GM12878 (cell line): ENCODE measurements around the gene LIPG. TPM values are rescaled to one million over a fixed set of nuclear protein-coding genes. Genes with fewer than 3 reads are reported as not detected.

Source experiments
- ATAC-seq: fragments of 200-7000 bp; cut with Tn5 transposase; 3 replicates; pipeline ENCODE4 v1.9.1; 2020; ENCODE audit warnings: mild to moderate bottlenecking, moderate library complexity
- BruUV-seq: library from RNA; stranded (reverse); fragments of 400-500 nt; replicated peaks from 2 replicates; lab custom pipeline; 2021; lab: Mats Ljungman, UMichigan
- CTCF ChIA-PET: fragments of 300-600 bp; sonication (Branson Sonifier 250); formaldehyde crosslinking; extraction: SDS; loops from one replicate; lab custom pipeline; 2021; ENCODE audit warnings: inconsistent platforms; lab: Yijun Ruan, JAX
- POLR2A ChIA-PET: fragments of 350-600 bp; formaldehyde crosslinking; extraction: SDS; loops from one replicate; lab custom pipeline; 2021; ENCODE audit warnings: inconsistent platforms; lab: Charles Lee
- RAD21 ChIA-PET: fragments of 300-600 bp; sonication (Branson Sonifier 250); formaldehyde crosslinking; loops from one replicate; lab custom pipeline; 2023; ENCODE audit warnings: antibody characterized with exemption; ENCODE audit not compliant: unreplicated experiment; lab: Charles Lee
- SMC1A ChIA-PET: fragments of 300-600 bp; sonication (Branson Sonifier 250); formaldehyde crosslinking; loops from one replicate; lab custom pipeline; 2023; ENCODE audit not compliant: unreplicated experiment, uncharacterized antibody; lab: Charles Lee
- DNase-seq: peaks from one replicate; pipeline ENCODE4 v3.0.0-alpha.2; 2011; ENCODE audit warnings: low read depth, low spot score
- FAIRE-seq: peaks from 3 replicates; lab custom pipeline; 2011; peaks lifted over from hg19 to GRCh38; lab: Jason Lieb, UNC
- H2AFZ ChIP-seq: 2 replicates; pipeline ENCODE4 v1.6.0; 2011; ENCODE audit warnings: low read depth, low read length, control low read depth; ENCODE audit not compliant: control insufficient read depth
- H3K27ac ChIP-seq: 2 replicates; pipeline ENCODE4 v1.5.1; 2011; ENCODE audit warnings: control low read depth; ENCODE audit not compliant: control insufficient read depth, insufficient read depth
- H3K27me3 ChIP-seq, 2 experiments: replicated peaks in 1 of 2; 2 replicates each; pipeline versions ENCODE4 v1.6.0 to v1.6.1; 2011; ENCODE audit warnings: low read length in 1 of 2; ENCODE audit not compliant: control insufficient read depth in 2 of 2, insufficient read depth in 2 of 2
- H3K36me3 ChIP-seq, 2 experiments: 2 replicates each; pipeline ENCODE4 v1.5.1; 2011; ENCODE audit warnings: low read length in 1 of 2; ENCODE audit not compliant: control insufficient read depth in 2 of 2, insufficient read depth in 2 of 2
- H3K4me1 ChIP-seq: 2 replicates; pipeline ENCODE4 v1.6.1; 2011; ENCODE audit warnings: mild to moderate bottlenecking, low read length, moderate library complexity, mixed read lengths; ENCODE audit not compliant: control insufficient read depth, insufficient read depth
- H3K4me2 ChIP-seq: 2 replicates; pipeline ENCODE4 v1.6.0; 2011; ENCODE audit warnings: control low read depth; ENCODE audit not compliant: control insufficient read depth, insufficient read depth
- H3K4me3 ChIP-seq: fragments of 200-600 bp; sonication (generic); 2 replicates; pipeline ENCODE4 v1.5.1; 2016
- H3K79me2 ChIP-seq: 2 replicates; pipeline ENCODE4 v1.6.0; 2011; ENCODE audit warnings: low read length; ENCODE audit not compliant: control insufficient read depth, insufficient read depth
- H3K9ac ChIP-seq: 2 replicates; pipeline ENCODE4 v1.8.0; 2011; ENCODE audit warnings: low read length, control low read depth, mixed read lengths; ENCODE audit not compliant: control insufficient read depth, insufficient read depth
- H3K9me3 ChIP-seq: replicated peaks from 3 replicates; pipeline ENCODE4 v1.5.1; 2011; ENCODE audit warnings: mild to moderate bottlenecking, low read length; ENCODE audit not compliant: control insufficient read depth, insufficient read depth
- H4K20me1 ChIP-seq: 2 replicates; pipeline ENCODE4 v1.6.0; 2011; ENCODE audit not compliant: control insufficient read depth, insufficient read depth
- ASH2L ChIP-seq: fragments of 300-600, 200-600 bp; sonication (generic); IDR thresholded peaks from 2 replicates; pipeline ENCODE4 v1.6.1; 2017; ENCODE audit warnings: low read depth, mild to moderate bottlenecking, borderline replicate concordance
- BRCA1 ChIP-seq: IDR thresholded peaks from 2 replicates; pipeline ENCODE4 v1.6.1; 2011; ENCODE audit warnings: low read depth, low read length, improper control_type of control experiment
- EED ChIP-seq: sonication (generic); IDR thresholded peaks from 2 replicates; pipeline ENCODE4 v1.6.1; 2016; ENCODE audit warnings: antibody characterized with exemption, low read depth
- GATAD2B ChIP-seq: fragments of 450-650 bp; conservative IDR thresholded peaks from 2 replicates; pipeline ENCODE4 v1.6.1; 2017; ENCODE audit warnings: low read depth, mild to moderate bottlenecking, moderate library complexity
- NFXL1 ChIP-seq: fragments of 450-650 bp; IDR thresholded peaks from 2 replicates; pipeline ENCODE4 v1.6.1; 2017; ENCODE audit warnings: antibody characterized with exemption, mild to moderate bottlenecking, borderline replicate concordance
- POLR2AphosphoS5 ChIP-seq: IDR thresholded peaks from 2 replicates; pipeline ENCODE4 v1.6.1; 2011; ENCODE audit warnings: mild to moderate bottlenecking, low read length, inconsistent platforms
- RUNX3 ChIP-seq: IDR thresholded peaks from 2 replicates; pipeline ENCODE4 v1.6.1; 2012; ENCODE audit warnings: low read length, inconsistent platforms
- ZNF207 ChIP-seq: fragments of 450-650 bp; IDR thresholded peaks from 2 replicates; pipeline ENCODE4 v1.6.1; 2014; ENCODE audit warnings: antibody characterized with exemption, mild to moderate bottlenecking, borderline replicate concordance
- WGBS: methylation state at CpG from one replicate; pipeline ENCODE4 v1.1.6; 2016; ENCODE audit warnings: low lambda C conversion rate; ENCODE audit not compliant: insufficient replicate concordance, insufficient coverage; ENCODE audit errors: missing lambda C conversion rate; 5-methylcytosine and 5-hydroxymethylcytosine counted together
- in situ Hi-C: fragments of 300-500 bp; cut with MboI; formaldehyde crosslinking; loops from 9 replicates; pipeline ENCODE4 v1.14.3; 2018; ENCODE audit warnings: mixed read lengths
- intact Hi-C: fragments of 100-400 bp; cut with micrococcal nuclease; formaldehyde crosslinking; loops from one replicate; pipeline ENCODE4 v1.14.2; 2022; ENCODE audit not compliant: unreplicated experiment
- polyA plus RNA-seq, 11 experiments: library from polyadenylated mRNA; depleted of rRNA in 4 of 11; unstranded in 6 of 11; stranded (reverse) in 5 of 11; fragments of >200 nt; fragmentation: Nextera tagmentation in 4 of 11; fragmentation: Illumina TruSeq in 1 of 11; extraction: Ambion mirVana in 4 of 11; extraction: Trizol in 1 of 11; gene quantifications; 1 replicate in 1 of 11; 2 replicates in 10 of 11; pipeline versions ENCODE4 v1.2.1 to v1.2.3, GENCODE V29; 2011 to 2016; ENCODE audit warnings: inconsistent platforms in 2 of 11, missing spikeins in 2 of 11, low read depth in 1 of 11
- total RNA-seq, 4 experiments: library from RNA; depleted of rRNA in 3 of 4; stranded (reverse); fragments of >200 nt in 3 of 4; fragmentation: Illumina TruSeq in 1 of 4; extraction: Trizol in 1 of 4; gene quantifications; 2 replicates each; pipeline versions ENCODE4 v1.2.1 to v1.2.3, GENCODE V29; 2013 to 2021
- TF ChIP-seq, protein P1 (sequence below): fragments of 450-650 bp; formaldehyde crosslinking; IDR thresholded peaks from 2 replicates; pipeline ENCODE4 v1.4.0; 2020; ENCODE audit warnings: mild to moderate bottlenecking, moderate library complexity

Gene LIPG
- total and polyA plus RNA-seq, 10 of the 15 experiments (the other 5 are each of a cell fraction or from before 2014, with no cell fraction given) = 0.04 to 0.55 (median 0.18) TPM; not detected in 1

DNA sequence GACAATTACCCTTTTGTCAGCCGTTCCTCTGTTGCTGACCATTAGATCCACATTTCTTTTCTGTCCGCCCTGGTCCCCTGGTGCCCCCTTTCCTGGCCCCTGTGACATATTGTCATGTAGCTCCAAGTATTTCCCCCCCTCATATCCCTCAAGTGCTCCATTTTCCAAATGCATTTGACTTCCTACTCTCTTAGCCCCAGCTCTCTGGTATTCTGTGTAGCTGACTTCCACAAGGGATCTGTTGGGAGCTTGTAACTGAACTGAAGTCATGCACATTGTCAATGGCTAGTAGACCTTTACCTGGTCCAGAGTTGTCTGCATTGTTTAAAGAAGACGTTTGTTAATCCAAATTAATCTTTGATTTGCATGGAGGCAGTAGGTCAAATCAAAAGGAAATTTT, 34.8 kb downstream of the LIPG start:
- no peak for DNase-seq
- no peak overlapping the region for H3K4me3 ChIP-seq
- H4K20me1 ChIP-seq = no peaks in the 10 kb centered on the region
- H3K9me3 ChIP-seq = no peaks in the 10 kb centered on the region
- no peaks in the 10 kb centered on the region for H3K4me1 ChIP-seq
- no peak for ATAC-seq
- CTCF ChIA-PET = no interaction called here
- SMC1A ChIA-PET = no interaction called here
- no peaks in the 10 kb centered on the region for H3K79me2 ChIP-seq
- 20% methylated on average over 3 of the region's 3 CpGs for WGBS
- RAD21 ChIA-PET = no interaction called here
- intact Hi-C loops = no loop called here
- no peak overlapping the region for H2AFZ ChIP-seq
- FAIRE-seq = no peak
- H3K27ac ChIP-seq = no peak overlapping the region
- TF ChIP-seq ZNF207 (no peak), NFXL1 (no peak), GATAD2B (no peak), RUNX3 (no peak), EED (no peak), ASH2L (no peak), BRCA1 (no peak), POLR2AphosphoS5 (no peak)
- TF ChIP-seq, protein P1, sequence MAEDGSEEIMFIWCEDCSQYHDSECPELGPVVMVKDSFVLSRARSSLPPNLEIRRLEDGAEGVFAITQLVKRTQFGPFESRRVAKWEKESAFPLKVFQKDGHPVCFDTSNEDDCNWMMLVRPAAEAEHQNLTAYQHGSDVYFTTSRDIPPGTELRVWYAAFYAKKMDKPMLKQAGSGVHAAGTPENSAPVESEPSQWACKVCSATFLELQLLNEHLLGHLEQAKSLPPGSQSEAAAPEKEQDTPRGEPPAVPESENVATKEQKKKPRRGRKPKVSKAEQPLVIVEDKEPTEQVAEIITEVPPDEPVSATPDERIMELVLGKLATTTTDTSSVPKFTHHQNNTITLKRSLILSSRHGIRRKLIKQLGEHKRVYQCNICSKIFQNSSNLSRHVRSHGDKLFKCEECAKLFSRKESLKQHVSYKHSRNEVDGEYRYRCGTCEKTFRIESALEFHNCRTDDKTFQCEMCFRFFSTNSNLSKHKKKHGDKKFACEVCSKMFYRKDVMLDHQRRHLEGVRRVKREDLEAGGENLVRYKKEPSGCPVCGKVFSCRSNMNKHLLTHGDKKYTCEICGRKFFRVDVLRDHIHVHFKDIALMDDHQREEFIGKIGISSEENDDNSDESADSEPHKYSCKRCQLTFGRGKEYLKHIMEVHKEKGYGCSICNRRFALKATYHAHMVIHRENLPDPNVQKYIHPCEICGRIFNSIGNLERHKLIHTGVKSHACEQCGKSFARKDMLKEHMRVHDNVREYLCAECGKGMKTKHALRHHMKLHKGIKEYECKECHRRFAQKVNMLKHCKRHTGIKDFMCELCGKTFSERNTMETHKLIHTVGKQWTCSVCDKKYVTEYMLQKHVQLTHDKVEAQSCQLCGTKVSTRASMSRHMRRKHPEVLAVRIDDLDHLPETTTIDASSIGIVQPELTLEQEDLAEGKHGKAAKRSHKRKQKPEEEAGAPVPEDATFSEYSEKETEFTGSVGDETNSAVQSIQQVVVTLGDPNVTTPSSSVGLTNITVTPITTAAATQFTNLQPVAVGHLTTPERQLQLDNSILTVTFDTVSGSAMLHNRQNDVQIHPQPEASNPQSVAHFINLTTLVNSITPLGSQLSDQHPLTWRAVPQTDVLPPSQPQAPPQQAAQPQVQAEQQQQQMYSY (CRISPR knock-in tag) = no peak
- TF ChIP-seq, all 136 proteins: peak for 0
- Histone ChIP-seq H3K4me2 (no peak overlapping the region), H3K9ac (no peak overlapping the region), H3K27me3 (no peaks in the 10 kb centered on the region), H3K36me3 (no peaks in the 10 kb centered on the region)
- POLR2A ChIA-PET = no interaction called here
- BruUV-seq = no TSS peak
- in situ Hi-C loops = no loop called here
